Neural crest cell (in vitro differentiated cells): ENCODE measurements around the gene ITPR1. TPM values are rescaled to one million over a fixed set of nuclear protein-coding genes. Genes with fewer than 3 reads are reported as not detected.

Experiments
- DNase-seq: peaks from one replicate; pipeline ENCODE4 v3.0.0; 2021; ENCODE audit warnings: low read depth, mixed read lengths, low spot score
- H3K27ac Mint-ChIP-seq: one replicate; pipeline ENCODE4 v1.8.0; 2021; ENCODE audit warnings: mild to moderate bottlenecking, mixed read lengths; ENCODE audit not compliant: unreplicated experiment
- H3K27me3 Mint-ChIP-seq: 2 replicates; pipeline ENCODE4 v1.8.0; 2021; ENCODE audit warnings: low read depth, mild to moderate bottlenecking, mixed read lengths
- H3K36me3 Mint-ChIP-seq: 2 replicates; pipeline ENCODE4 v1.8.0; 2021; ENCODE audit warnings: low read depth, mild to moderate bottlenecking, mixed read lengths
- H3K4me1 Mint-ChIP-seq: 2 replicates; pipeline ENCODE4 v1.8.0; 2021; ENCODE audit warnings: mixed read lengths
- H3K4me3 Mint-ChIP-seq: one replicate; pipeline ENCODE4 v1.8.0; 2021; ENCODE audit warnings: mild to moderate bottlenecking, mixed read lengths
- H3K9me3 Mint-ChIP-seq: 2 replicates; pipeline ENCODE4 v1.8.0; 2021; ENCODE audit warnings: mixed read lengths
- CTCF ChIP-seq: fragments of 200-600 bp; sonication (generic); conservative IDR thresholded peaks from 2 replicates; pipeline ENCODE4 v1.5.0; 2021; ENCODE audit warnings: antibody characterized with exemption, mild to moderate bottlenecking
- total RNA-seq: library from RNA; stranded (reverse); gene quantifications from 2 replicates; pipeline ENCODE4 v1.2.1, GENCODE V29; 2021

ITPR1 gene
- total RNA-seq, 1 donor from 2014 or later, result 4.8 TPM

DNA sequence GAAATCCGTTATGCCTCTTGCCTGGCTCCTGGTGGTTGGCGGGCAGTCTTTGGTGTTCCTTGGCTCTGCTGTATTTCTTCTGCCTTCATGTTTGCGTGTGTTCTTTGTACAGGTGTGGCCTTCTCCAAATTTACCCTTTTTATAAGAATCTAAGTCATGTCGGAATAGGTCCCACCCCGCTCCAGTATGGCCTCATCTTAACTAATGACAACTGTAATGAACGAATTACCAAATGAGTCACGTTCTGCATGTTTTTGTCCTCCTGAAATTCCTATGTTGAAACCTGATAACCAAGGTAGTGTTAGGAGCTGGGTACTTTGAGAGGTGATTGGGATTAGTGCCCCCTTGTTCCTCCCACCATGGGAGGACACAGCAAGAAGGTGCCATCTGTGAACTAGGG, 71.1 kb downstream of the ITPR1 start:
- DNase-seq, result no peak
- Mint-ChIP-seq H3K27me3 (no peaks in the 10 kb centered on the region), H3K4me3 (no peak overlapping the region), H3K9me3 (no peaks in the 10 kb centered on the region), H3K36me3 (no peaks in the 10 kb centered on the region), H3K27ac (no peak overlapping the region), H3K4me1 (peaks cover 6% of the 10 kb centered on the region)
- TF ChIP-seq CTCF, result no peak

GRCh38 chr3:4564928-4565586, 71.9 kb downstream of the ITPR1 start:
- Mint-ChIP-seq H3K9me3 (no peaks in the 10 kb centered on the region), H3K27ac (no peak overlapping the region), H3K36me3 (no peaks in the 10 kb centered on the region), H3K4me1 (peaks cover 6% of the 10 kb centered on the region), H3K27me3 (no peaks in the 10 kb centered on the region), H3K4me3 (no peak overlapping the region)
- no peak for DNase-seq
- no peak for TF ChIP-seq CTCF

GRCh38 chr3:4565809-4566501, 72.8 kb downstream of the ITPR1 start:
- Mint-ChIP-seq H3K27me3 (no peaks in the 10 kb centered on the region), H3K9me3 (no peaks in the 10 kb centered on the region), H3K4me3 (no peak overlapping the region), H3K36me3 (no peaks in the 10 kb centered on the region), H3K4me1 (peaks cover 6% of the 10 kb centered on the region), H3K27ac (no peak overlapping the region)
- no peak for DNase-seq
- TF ChIP-seq CTCF, result no peak

DNA sequence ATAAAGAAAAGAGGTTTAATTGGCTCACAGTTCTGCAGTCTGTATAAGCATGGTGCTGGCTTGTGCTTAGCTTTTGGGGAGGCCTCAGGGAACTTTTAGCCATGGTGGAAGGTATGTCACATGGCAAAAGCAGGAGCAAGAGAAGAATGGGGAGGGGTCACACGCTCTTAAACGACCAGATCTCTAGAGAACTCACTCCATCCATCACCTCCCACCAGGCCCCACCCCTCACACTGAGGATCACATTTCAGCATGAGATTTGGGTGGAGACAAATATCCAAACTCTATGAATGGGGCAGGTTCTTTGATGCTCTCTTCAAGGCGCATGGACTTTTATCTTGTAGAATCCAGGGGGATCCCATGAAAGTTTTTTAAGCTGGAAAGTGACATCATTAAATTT, 75.7 kb downstream of the ITPR1 start:
- DNase-seq, result no peak
- Mint-ChIP-seq H3K4me3 (no peak overlapping the region), H3K27me3 (no peaks in the 10 kb centered on the region), H3K4me1 (peaks cover 6% of the 10 kb centered on the region), H3K27ac (no peak overlapping the region), H3K9me3 (no peaks in the 10 kb centered on the region), H3K36me3 (no peaks in the 10 kb centered on the region)
- no peak for TF ChIP-seq CTCF

- H3K9me3 Mint-ChIP-seq, result no peaks in the 10 kb centered on the region
- H3K36me3 Mint-ChIP-seq, result no peaks in the 10 kb centered on the region
- no peak for TF ChIP-seq CTCF
- peaks cover 6% of the 10 kb centered on the region for H3K4me1 Mint-ChIP-seq
- no peak overlapping the region for H3K27ac Mint-ChIP-seq
- H3K27me3 Mint-ChIP-seq, result no peaks in the 10 kb centered on the region
- DNase-seq, result no peak
- no peak overlapping the region for H3K4me3 Mint-ChIP-seq
Observed at GRCh38 chr3:4570840-4571621, 77.9 kb downstream of the ITPR1 start.
